Stimulated activated CD8-positive, alpha-beta memory T cell treated with anti-CD3 and anti-CD28 coated beads, Interleukin-7, amount 100 ng/mL, for 24 hours (primary cell): ENCODE measurements around the gene LRCH1.

ENCODE experiments used
- DNase-seq: peaks from one replicate; pipeline ENCODE4 v3.0.0-alpha.2; 2020; ENCODE audit warnings: low read depth

LRCH1 gene

GRCh38 chr13:46799139-46799538, 246.2 kb downstream of the LRCH1 start:
- no peak for DNase-seq

- DNase-seq: no peak
Measured at GRCh38 chr13:46801858-46802257, 248.9 kb downstream of the LRCH1 start.
